Parathyroid adenoma (tissue), 2 donors: Measurements from ENCODE around the gene PEG3.

ENCODE experiments used
- H2AFZ ChIP-seq: fragments of 300-600 bp; sonication (generic); one replicate; pipeline ENCODE4 v1.7.0; 2017; ENCODE audit warnings: antibody characterized with exemption, mild to moderate bottlenecking
- H3K27ac ChIP-seq: fragments of 300-600 bp; sonication (generic); one replicate; pipeline ENCODE4 v1.7.0; 2017
- H3K27me3 ChIP-seq: fragments of 300-600 bp; sonication (generic); one replicate; pipeline ENCODE4 v1.7.0; 2017; ENCODE audit warnings: low read length; ENCODE audit not compliant: control insufficient read depth, insufficient read depth
- H3K36me3 ChIP-seq: fragments of 300-600 bp; sonication (generic); one replicate; pipeline ENCODE4 v1.7.0; 2017; ENCODE audit warnings: low read length; ENCODE audit not compliant: control insufficient read depth, insufficient read depth
- H3K4me1 ChIP-seq: fragments of 300-600 bp; sonication (generic); one replicate; pipeline ENCODE4 v1.7.0; 2017; ENCODE audit warnings: control low read depth
- H3K4me2 ChIP-seq: fragments of 300-600 bp; sonication (generic); one replicate; pipeline ENCODE4 v1.7.0; 2017; ENCODE audit warnings: low read length
- H3K4me3 ChIP-seq: fragments of 300-600 bp; sonication (generic); one replicate; pipeline ENCODE4 v1.7.0; 2017; ENCODE audit warnings: low read depth, low read length
- H3K79me2 ChIP-seq: fragments of 300-600 bp; sonication (generic); one replicate; pipeline ENCODE4 v1.7.0; 2017; ENCODE audit warnings: control low read depth
- H3K9ac ChIP-seq: fragments of 300-600 bp; sonication (generic); one replicate; pipeline ENCODE4 v1.7.0; 2017; ENCODE audit warnings: mild to moderate bottlenecking
- H3K9me3 ChIP-seq: fragments of 300-600 bp; sonication (generic); one replicate; pipeline ENCODE4 v1.7.0; 2017; ENCODE audit warnings: low read length; ENCODE audit not compliant: control insufficient read depth
- TF ChIP-seq, protein P1 (sequence below): fragments of 300-600 bp; sonication (generic); IDR thresholded peaks from one replicate; pipeline ENCODE4 v1.7.0; 2017; ENCODE audit warnings: antibody characterized with exemption, mild to moderate bottlenecking
- donor health status: primary hyperparathyroidism.

The PEG3 gene

DNA sequence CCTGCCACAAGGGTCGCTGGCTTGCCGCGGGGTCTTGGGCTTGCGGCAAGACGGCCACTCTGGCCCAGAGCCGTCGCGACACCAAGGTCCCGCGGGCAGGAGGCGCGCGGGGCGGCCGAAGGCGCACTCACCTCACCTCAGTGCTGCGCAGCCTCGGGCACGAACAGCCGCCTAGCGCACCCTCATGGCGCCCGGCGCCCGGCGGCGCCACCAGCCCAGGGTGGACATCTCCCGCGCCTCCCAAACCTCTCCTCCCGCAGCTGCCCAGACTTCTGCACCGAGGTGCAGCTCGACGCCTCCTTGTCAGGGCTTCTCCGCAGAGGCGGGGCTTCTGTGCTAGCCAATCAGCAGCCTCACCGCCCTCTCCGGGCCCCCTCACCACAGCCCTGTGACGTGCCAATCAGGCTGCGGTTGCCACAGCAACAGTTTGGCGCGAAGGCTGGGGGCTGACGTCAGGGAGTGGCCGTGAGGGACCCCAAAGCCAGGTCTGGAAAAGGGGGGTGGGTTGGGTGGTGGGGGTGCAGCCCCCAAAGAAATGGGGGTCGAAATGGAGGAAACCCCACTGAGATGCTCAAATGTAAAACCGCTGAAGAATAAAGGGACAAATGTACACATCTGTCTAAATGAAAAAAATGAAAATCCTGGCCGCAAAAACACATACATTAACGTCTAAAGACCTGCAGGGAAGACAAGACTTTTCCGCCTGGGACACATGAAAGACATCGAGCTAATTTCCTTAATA, at the start of gene PEG3, which contains the start of gene ZIM2:
PEG3 (minus strand) TSS at position 276 of the 742 bp plus-strand sequence. CDS start 16,071 bp downstream, outside the sequence.
ZIM2 (minus strand) TSS at position 276 of the 742 bp plus-strand sequence. CDS start 16,449 bp downstream, outside the sequence.
- TF ChIP-seq, protein P1, sequence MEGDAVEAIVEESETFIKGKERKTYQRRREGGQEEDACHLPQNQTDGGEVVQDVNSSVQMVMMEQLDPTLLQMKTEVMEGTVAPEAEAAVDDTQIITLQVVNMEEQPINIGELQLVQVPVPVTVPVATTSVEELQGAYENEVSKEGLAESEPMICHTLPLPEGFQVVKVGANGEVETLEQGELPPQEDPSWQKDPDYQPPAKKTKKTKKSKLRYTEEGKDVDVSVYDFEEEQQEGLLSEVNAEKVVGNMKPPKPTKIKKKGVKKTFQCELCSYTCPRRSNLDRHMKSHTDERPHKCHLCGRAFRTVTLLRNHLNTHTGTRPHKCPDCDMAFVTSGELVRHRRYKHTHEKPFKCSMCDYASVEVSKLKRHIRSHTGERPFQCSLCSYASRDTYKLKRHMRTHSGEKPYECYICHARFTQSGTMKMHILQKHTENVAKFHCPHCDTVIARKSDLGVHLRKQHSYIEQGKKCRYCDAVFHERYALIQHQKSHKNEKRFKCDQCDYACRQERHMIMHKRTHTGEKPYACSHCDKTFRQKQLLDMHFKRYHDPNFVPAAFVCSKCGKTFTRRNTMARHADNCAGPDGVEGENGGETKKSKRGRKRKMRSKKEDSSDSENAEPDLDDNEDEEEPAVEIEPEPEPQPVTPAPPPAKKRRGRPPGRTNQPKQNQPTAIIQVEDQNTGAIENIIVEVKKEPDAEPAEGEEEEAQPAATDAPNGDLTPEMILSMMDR: no peak
- peak within 1 kb of the TSS; percentile 84 for H3K27ac ChIP-seq
- peak within 1 kb of the TSS; percentile 82 for H2AFZ ChIP-seq
- no peaks in the 10 kb centered on the region for H3K36me3 ChIP-seq
- H3K9me3 ChIP-seq: no peaks in the 10 kb centered on the region
- H3K4me2 ChIP-seq: peak within 1 kb of the TSS; percentile 78
- H3K79me2 ChIP-seq: no peaks in the 10 kb centered on the region
- peak within 1 kb of the TSS; percentile 35 for H3K9ac ChIP-seq
- no peaks in the 10 kb centered on the region for H3K4me1 ChIP-seq
- no peaks in the 10 kb centered on the region for H3K27me3 ChIP-seq
- peak within 1 kb of the TSS; percentile 58 for H3K4me3 ChIP-seq

DNA sequence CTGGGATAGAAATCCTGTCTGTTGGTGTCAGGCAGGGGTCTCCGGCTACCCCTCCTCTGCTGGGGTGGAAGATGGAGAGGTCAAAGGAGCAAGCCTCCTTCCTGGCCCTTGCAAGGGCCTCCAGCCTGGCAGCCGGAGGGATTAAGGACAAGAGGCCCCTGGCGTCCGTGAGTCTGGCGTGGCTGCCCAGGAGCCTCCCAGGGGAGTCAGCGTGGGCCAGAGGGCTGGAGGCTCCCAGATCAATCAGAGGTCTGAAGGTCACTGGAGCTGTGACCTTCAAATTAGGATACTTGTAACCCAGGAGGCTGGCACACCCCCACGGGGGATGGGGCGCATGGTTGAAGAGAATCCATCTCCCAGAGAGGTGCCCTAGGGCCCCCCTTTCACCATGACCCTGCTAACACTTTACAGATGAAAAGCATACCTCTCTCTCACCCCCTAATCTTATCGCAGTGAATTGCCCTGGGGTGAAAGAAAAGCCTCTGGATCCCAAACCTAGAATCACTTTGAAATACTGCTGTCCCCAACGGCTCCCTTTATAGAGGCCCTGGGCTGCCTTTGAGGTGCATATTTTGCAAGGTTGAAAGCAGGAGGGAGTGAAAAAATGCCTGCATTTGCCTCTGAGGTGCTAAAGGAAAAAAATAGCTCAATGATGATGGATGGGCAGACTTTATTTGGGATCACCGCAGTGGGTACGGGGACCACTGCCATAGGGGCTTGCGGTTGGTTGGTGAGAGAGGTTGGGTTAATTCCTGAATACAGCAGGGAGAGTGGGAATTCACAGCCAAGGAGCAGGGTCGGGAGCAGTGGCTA, 44.9 kb upstream of the PEG3 start:
- no peak overlapping the region for H3K4me3 ChIP-seq
- H3K27me3 ChIP-seq: no peaks in the 10 kb centered on the region
- no peaks in the 10 kb centered on the region for H3K9me3 ChIP-seq
- TF ChIP-seq, protein P1: no peak
- no peak overlapping the region for H3K4me2 ChIP-seq
- H3K9ac ChIP-seq: no peak overlapping the region
- no peak overlapping the region for H3K27ac ChIP-seq
- H3K4me1 ChIP-seq: no peaks in the 10 kb centered on the region
- H2AFZ ChIP-seq: peak overlapping the region; percentile 8
- no peaks in the 10 kb centered on the region for H3K36me3 ChIP-seq
- H3K79me2 ChIP-seq: no peaks in the 10 kb centered on the region

GRCh38 chr19:56884441-56884840, 43.9 kb upstream of the PEG3 start:
- Histone ChIP-seq H3K27me3 (no peaks in the 10 kb centered on the region), H3K9me3 (no peaks in the 10 kb centered on the region), H3K4me2 (no peak overlapping the region), H3K4me1 (no peaks in the 10 kb centered on the region), H2AFZ (no peak overlapping the region), H3K27ac (no peak overlapping the region), H3K79me2 (no peaks in the 10 kb centered on the region), H3K36me3 (no peaks in the 10 kb centered on the region), H3K4me3 (no peak overlapping the region), H3K9ac (no peak overlapping the region)
- TF ChIP-seq, protein P1: no peak

DNA sequence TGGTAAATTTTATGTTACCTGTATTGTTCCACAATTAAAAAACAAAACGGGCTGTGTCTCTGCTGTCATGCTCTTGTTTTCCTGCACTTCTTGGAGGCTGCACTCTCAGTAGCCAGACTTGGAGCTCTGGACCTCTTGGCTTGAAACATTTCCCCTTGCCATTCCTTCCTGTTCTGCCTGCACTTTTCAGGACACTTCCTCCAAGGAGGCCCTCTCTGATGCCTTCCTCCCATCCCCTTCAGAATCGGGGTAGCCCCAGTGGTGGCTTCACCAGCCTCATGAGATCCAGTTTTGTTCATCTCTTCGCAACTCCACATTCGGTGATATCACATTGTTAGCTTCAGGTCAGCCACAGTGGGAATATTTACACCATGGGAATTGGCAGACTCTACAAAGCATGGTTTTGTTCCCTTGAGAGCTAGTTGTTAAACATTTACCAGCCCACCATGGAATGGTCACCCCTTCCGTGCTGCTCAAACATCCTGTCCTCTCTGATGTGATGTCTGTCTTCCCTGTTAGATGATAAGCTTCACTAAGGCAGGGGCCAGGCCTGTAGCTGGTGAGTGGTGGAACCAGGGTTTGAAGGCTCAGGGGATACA, 40.2 kb upstream of the PEG3 start:
- H3K9ac ChIP-seq: no peak overlapping the region
- no peak overlapping the region for H3K27ac ChIP-seq
- no peaks in the 10 kb centered on the region for H3K79me2 ChIP-seq
- H3K36me3 ChIP-seq: no peaks in the 10 kb centered on the region
- H3K9me3 ChIP-seq: no peaks in the 10 kb centered on the region
- no peak overlapping the region for H3K4me2 ChIP-seq
- H3K4me1 ChIP-seq: no peaks in the 10 kb centered on the region
- no peaks in the 10 kb centered on the region for H3K27me3 ChIP-seq
- no peak overlapping the region for H2AFZ ChIP-seq
- TF ChIP-seq, protein P1: no peak
- H3K4me3 ChIP-seq: no peak overlapping the region
